GM23248 (cell line): ENCODE data around the gene ACY1. TPM values are rescaled to one million over a fixed set of nuclear protein-coding genes. Genes with fewer than 3 reads are reported as not detected.

Experiments
- DNase-seq: peaks from one replicate; pipeline ENCODE4 v3.0.0-alpha.2; 2015
- H2AFZ ChIP-seq: fragments of 200-600 bp; sonication (generic); 2 replicates; pipeline ENCODE4 v1.6.1; 2016; ENCODE audit warnings: antibody characterized with exemption
- H3F3A ChIP-seq: fragments of 200-600 bp; sonication (generic); 2 replicates; pipeline ENCODE4 v1.6.1; 2016; ENCODE audit warnings: mild to moderate bottlenecking, antibody characterized with exemption, mixed run types; ENCODE audit not compliant: insufficient read depth
- H3K27ac ChIP-seq: fragments of 200-600 bp; sonication (generic); 2 replicates; pipeline ENCODE4 v1.5.1; 2016; ENCODE audit warnings: mild to moderate bottlenecking
- H3K27me3 ChIP-seq: fragments of 200-600 bp; sonication (generic); replicated peaks from 2 replicates; pipeline ENCODE4 v1.6.1; 2016; ENCODE audit warnings: mild to moderate bottlenecking; ENCODE audit not compliant: insufficient read depth
- H3K36me3 ChIP-seq: fragments of 200-600 bp; sonication (generic); 2 replicates; pipeline ENCODE4 v1.6.1; 2016; ENCODE audit warnings: low read depth, mild to moderate bottlenecking
- H3K4me1 ChIP-seq: fragments of 200-600 bp; sonication (generic); 2 replicates; pipeline ENCODE4 v1.6.1; 2016; ENCODE audit warnings: mild to moderate bottlenecking; ENCODE audit not compliant: insufficient read depth
- H3K4me2 ChIP-seq: fragments of 200-600 bp; sonication (generic); one replicate; pipeline ENCODE4 v1.6.1; 2016; ENCODE audit warnings: mild to moderate bottlenecking; ENCODE audit not compliant: unreplicated experiment
- H3K4me3 ChIP-seq: fragments of 200-600 bp; sonication (generic); 2 replicates; pipeline ENCODE4 v1.5.1; 2016; ENCODE audit warnings: mild to moderate bottlenecking
- H3K79me2 ChIP-seq: fragments of 200-600 bp; sonication (generic); 2 replicates; pipeline ENCODE4 v1.6.1; 2016; ENCODE audit warnings: mild to moderate bottlenecking; ENCODE audit not compliant: insufficient read depth
- H3K9ac ChIP-seq: fragments of 200-600 bp; sonication (generic); 2 replicates; pipeline ENCODE4 v1.6.1; 2016; ENCODE audit warnings: mild to moderate bottlenecking
- H3K9me2 ChIP-seq: fragments of 200-600 bp; sonication (generic); 2 replicates; pipeline ENCODE4 v1.6.1; 2016; ENCODE audit warnings: mixed run types, mild to moderate bottlenecking, moderate library complexity; ENCODE audit not compliant: insufficient read depth
- H3K9me3 ChIP-seq: fragments of 200-600 bp; sonication (generic); one replicate; pipeline ENCODE4 v1.6.1; 2017; ENCODE audit warnings: low read depth
- H4K20me1 ChIP-seq: fragments of 200-600 bp; sonication (generic); 2 replicates; pipeline ENCODE4 v1.6.0; 2016; ENCODE audit not compliant: insufficient read depth
- EZH2 ChIP-seq: fragments of 200-600 bp; sonication (generic); IDR thresholded peaks from 2 replicates; pipeline ENCODE4 v1.6.1; 2018; ENCODE audit warnings: antibody characterized with exemption, mild to moderate bottlenecking; ENCODE audit not compliant: insufficient read depth, poor library complexity, severe bottlenecking
- EZH2phosphoT487 ChIP-seq: fragments of 200-600 bp; sonication (generic); IDR thresholded peaks from 2 replicates; pipeline ENCODE4 v1.6.1; 2018; ENCODE audit warnings: antibody characterized with exemption, moderate library complexity, mild to moderate bottlenecking, low read depth; ENCODE audit not compliant: insufficient read depth
- WGBS, 2 experiments: methylation state at CpG; one replicate each; pipeline ENCODE4 v1.1.6; 2015 to 2017; ENCODE audit warnings: low lambda C conversion rate in 2 of 2, low coverage in 1 of 2; ENCODE audit errors: missing lambda C conversion rate in 2 of 2; 5-methylcytosine and 5-hydroxymethylcytosine counted together
- in situ Hi-C: fragments of 300-500 bp; cut with MboI; formaldehyde crosslinking; loops from 2 replicates; pipeline ENCODE4 v1.15.0; 2020
- polyA plus RNA-seq: library from polyadenylated mRNA; unstranded; fragments of >200 nt; fragmentation: Nextera tagmentation; extraction: Ambion mirVana; gene quantifications from 2 replicates; pipeline ENCODE4 v1.2.1, GENCODE V29; 2016
- total RNA-seq: library from RNA; depleted of rRNA; stranded (reverse); fragments of >200 nt; shearing (Covaris generic); gene quantifications from 2 replicates; pipeline ENCODE4 v1.2.3, GENCODE V29; 2014; rRNA removed

Gene ACY1
- total RNA-seq (66.6 and 73.6 TPM in 2 replicates), polyA plus RNA-seq (35.8 and 38.1 TPM in 2 replicates)

- no peak for TF ChIP-seq EZH2phosphoT487
- TF ChIP-seq EZH2 = no peak
- no peaks in the 10 kb centered on the region for H3K36me3 ChIP-seq
- H2AFZ ChIP-seq = peak within 1 kb of the TSS; percentile 83
- peak within 1 kb of the TSS; percentile 79 for H3K4me3 ChIP-seq
- peak within 1 kb of the TSS; percentile 93 for H3K27ac ChIP-seq
- peaks cover 13% of the 10 kb centered on the region for H3F3A ChIP-seq
- peak; percentile 93 for DNase-seq
- H3K9ac ChIP-seq = peak within 1 kb of the TSS; percentile 88
- no peaks in the 10 kb centered on the region for H3K27me3 ChIP-seq
- no peaks in the 10 kb centered on the region for H3K9me2 ChIP-seq
- peak within 1 kb of the TSS; percentile 96 for H3K4me2 ChIP-seq
- no peaks in the 10 kb centered on the region for H3K9me3 ChIP-seq
- H4K20me1 ChIP-seq = no peaks in the 10 kb centered on the region
- 0 to 2% methylated on average over 52 to 53 of the region's 68 CpGs for WGBS, 2 experiments
- peaks cover 45% of the 10 kb centered on the region for H3K79me2 ChIP-seq
- in situ Hi-C loops = no loop called here
- H3K4me1 ChIP-seq = peaks cover 18% of the 10 kb centered on the region
These were observed at the start of gene ACY1 for GRCh38 chr3:51982838-51983577. Gene ACY1 (plus strand): TSS chr3:51983535. CDS start chr3:51984065, 530 bp downstream.

GRCh38 chr3:51934139-51934850, 49.0 kb upstream of the ACY1 start:
- WGBS, 2 experiments = 94 to 97% methylated on average over 10 to 11 of the region's 11 CpGs

GRCh38 chr3:51934991-51935885, 48.1 kb upstream of the ACY1 start:
- Histone ChIP-seq H3K79me2 (peaks cover 26% of the 10 kb centered on the region), H4K20me1 (no peaks in the 10 kb centered on the region), H3K9me3 (no peaks in the 10 kb centered on the region), H3F3A (peaks cover 1% of the 10 kb centered on the region; the same call in 1 of the 2 replicates), H3K27me3 (no peaks in the 10 kb centered on the region), H3K36me3 (no peaks in the 10 kb centered on the region; the same call in 1 of the 2 replicates), H3K9me2 (no peaks in the 10 kb centered on the region), H3K4me2 (no peak overlapping the region), H3K4me3 (no peak overlapping the region), H2AFZ (no peak overlapping the region), H3K9ac (no peak overlapping the region), H3K4me1 (peaks cover under 1% of the 10 kb centered on the region; the same call in 1 of the 2 replicates), H3K27ac (no peak overlapping the region)
- in situ Hi-C loops = no loop called here
- 96% methylated on average over 28 of the region's 28 CpGs for WGBS, 2 experiments
- no peak for TF ChIP-seq EZH2phosphoT487
- TF ChIP-seq EZH2 = no peak
- no peak for DNase-seq

More at GRCh38 chr3:51934139-51934850, 49.0 kb upstream of the ACY1 start:
- Histone ChIP-seq H3K4me3 (no peak overlapping the region), H3K27me3 (no peaks in the 10 kb centered on the region), H3F3A (no peaks in the 10 kb centered on the region), H3K36me3 (no peaks in the 10 kb centered on the region; the same call in 1 of the 2 replicates), H3K9ac (no peak overlapping the region), H3K79me2 (peaks cover 16% of the 10 kb centered on the region), H3K9me2 (no peaks in the 10 kb centered on the region), H3K4me2 (no peak overlapping the region), H3K9me3 (no peaks in the 10 kb centered on the region), H4K20me1 (no peaks in the 10 kb centered on the region), H3K27ac (no peak overlapping the region), H3K4me1 (no peaks in the 10 kb centered on the region), H2AFZ (no peak overlapping the region)
- no peak for DNase-seq
- in situ Hi-C loops = no loop called here
- TF ChIP-seq EZH2 (no peak), EZH2phosphoT487 (no peak)
